22Rv1 (cell line): Measurements from ENCODE around the gene ZNF407.

Experiments
- CTCF ChIP-seq: fragments of 450-650 bp; IDR thresholded peaks from 2 replicates; pipeline ENCODE4 v1.5.1; 2017; ENCODE audit warnings: mild to moderate bottlenecking
- ZFX ChIP-seq: fragments of 450-650 bp; IDR thresholded peaks from 2 replicates; pipeline ENCODE4 v1.6.1; 2017; ENCODE audit warnings: antibody characterized with exemption, borderline replicate concordance

DNA sequence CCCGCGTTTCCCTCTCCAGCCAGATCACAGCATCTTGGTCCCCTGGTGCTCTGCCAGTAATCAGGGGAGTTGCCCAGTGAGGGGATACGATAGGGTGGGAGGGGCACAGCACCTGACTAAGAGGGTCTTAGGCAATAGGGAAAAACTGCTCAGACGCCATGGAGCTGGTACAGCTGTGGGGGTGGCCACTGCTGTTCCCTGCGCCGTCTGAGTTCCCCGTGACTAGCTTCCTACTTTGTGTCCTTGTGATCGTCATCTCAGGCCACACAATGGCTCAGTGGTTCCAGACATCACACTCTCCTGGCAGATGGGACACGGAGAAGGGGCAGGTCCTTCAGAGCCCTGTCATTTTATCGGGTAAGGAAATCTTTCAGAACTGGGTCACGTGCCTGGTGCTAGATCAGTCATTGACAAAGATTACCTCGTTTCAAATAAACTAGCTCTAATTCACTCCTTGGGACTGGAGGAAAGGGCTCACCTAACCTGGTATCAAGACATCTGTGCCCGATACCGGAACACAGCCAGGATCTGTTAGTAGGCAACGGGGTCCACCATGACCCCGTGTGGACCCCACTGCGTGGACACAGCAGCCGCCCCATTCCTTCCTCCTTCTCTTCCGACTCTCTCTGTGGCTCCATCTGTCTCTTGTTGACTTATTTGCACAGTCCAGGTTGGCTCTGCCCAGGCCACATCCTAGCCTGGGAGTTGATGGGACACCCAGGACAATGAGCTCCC, 509.7 kb downstream of the ZNF407 start:
- TF ChIP-seq CTCF (no peak), ZFX (no peak)
